ENCODE results near the gene EXOC2.

The EXOC2 gene

DNA sequence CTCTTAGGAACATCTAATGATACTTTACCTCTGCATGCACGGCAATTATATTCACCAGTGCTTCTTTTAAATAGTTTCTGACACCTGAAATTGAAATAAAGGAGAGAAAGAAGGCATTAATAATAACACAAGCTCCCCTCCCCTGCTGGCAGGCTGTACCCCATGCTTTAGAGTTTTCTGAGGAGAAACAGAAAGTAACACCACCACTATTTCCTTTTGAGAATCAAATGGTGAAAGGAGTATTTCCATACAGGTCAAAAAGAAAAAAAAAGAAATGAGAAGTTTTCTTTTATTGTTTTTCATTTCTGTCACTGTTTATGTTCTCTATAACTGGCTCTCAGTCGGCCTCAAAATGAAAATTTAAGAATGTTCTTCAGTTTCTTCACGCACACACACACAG is 193.3 kb downstream of the EXOC2 start:
- TF ChIP-seq TAF1 (IDR thresholded peaks at IDR 0.05; ENCODE audit: low read depth) (no peak), ZBTB7A (IDR thresholded peaks at IDR 0.05; ENCODE audit: low read depth) (no peak)

DNA sequence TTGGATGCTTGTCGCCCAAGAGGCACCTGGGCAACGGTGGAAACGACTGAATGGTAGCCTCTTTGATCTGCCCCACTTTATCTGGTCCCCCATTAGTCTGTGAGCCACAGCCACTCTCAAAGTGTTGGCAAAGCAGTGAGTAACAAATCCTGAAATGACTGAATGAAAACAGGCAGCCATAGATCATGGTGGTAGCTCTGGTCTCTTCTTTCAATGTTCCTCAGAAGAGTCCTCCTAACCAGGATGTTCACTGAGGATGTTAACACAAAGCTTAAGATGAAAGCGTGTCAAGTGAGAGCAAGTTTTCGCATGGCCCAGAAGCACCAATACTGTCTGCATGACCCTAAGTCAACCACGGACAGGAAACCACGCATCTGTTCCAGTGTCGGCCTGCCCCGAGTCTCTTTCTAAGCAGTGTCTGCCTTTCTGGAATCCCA is 194.1 kb downstream of the EXOC2 start:
- TF ChIP-seq EP300 (IDR thresholded peaks at IDR 0.05; ENCODE audit: borderline replicate concordance): no peak

DNA sequence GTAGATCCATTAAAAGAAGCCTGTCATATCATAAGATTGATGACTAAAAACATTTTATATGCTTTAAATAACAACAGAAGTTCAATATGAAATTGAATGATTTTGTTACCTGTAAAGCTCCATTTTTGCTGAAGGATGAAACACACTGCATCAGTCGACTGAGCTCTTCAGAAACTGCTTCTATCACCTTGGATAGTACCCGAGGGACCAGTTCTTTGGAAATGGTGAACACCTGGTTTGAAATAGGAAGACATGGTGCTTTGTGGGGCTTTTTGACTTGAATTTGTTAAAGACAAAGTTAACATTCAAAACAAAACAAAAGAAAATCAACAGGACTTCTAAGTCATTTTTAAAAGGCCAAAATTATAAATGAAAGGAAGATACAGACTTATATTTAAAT is 195.7 kb downstream of the EXOC2 start:
- no peak for TF ChIP-seq TEAD4 (IDR thresholded peaks at IDR 0.05)
- TF ChIP-seq FOXM1 (IDR thresholded peaks at IDR 0.05; ENCODE audit: borderline replicate concordance, low read depth): no peak
- no peak for TF ChIP-seq ZBTB7A (IDR thresholded peaks at IDR 0.05; ENCODE audit: low read depth)
- TF ChIP-seq, protein P1, sequence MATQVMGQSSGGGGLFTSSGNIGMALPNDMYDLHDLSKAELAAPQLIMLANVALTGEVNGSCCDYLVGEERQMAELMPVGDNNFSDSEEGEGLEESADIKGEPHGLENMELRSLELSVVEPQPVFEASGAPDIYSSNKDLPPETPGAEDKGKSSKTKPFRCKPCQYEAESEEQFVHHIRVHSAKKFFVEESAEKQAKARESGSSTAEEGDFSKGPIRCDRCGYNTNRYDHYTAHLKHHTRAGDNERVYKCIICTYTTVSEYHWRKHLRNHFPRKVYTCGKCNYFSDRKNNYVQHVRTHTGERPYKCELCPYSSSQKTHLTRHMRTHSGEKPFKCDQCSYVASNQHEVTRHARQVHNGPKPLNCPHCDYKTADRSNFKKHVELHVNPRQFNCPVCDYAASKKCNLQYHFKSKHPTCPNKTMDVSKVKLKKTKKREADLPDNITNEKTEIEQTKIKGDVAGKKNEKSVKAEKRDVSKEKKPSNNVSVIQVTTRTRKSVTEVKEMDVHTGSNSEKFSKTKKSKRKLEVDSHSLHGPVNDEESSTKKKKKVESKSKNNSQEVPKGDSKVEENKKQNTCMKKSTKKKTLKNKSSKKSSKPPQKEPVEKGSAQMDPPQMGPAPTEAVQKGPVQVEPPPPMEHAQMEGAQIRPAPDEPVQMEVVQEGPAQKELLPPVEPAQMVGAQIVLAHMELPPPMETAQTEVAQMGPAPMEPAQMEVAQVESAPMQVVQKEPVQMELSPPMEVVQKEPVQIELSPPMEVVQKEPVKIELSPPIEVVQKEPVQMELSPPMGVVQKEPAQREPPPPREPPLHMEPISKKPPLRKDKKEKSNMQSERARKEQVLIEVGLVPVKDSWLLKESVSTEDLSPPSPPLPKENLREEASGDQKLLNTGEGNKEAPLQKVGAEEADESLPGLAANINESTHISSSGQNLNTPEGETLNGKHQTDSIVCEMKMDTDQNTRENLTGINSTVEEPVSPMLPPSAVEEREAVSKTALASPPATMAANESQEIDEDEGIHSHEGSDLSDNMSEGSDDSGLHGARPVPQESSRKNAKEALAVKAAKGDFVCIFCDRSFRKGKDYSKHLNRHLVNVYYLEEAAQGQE (IDR thresholded peaks at IDR 0.05; ENCODE audit: low read depth): no peak
- no peak for TF ChIP-seq TCF12 (IDR thresholded peaks at IDR 0.05; ENCODE audit: low read depth)
- no peak for TF ChIP-seq NFIC (IDR thresholded peaks at IDR 0.05)
- no peak for TF ChIP-seq CREB1 (IDR thresholded peaks at IDR 0.05; ENCODE audit: low read depth)
- TF ChIP-seq TAF1 (IDR thresholded peaks at IDR 0.05; ENCODE audit: low read depth): no peak
- TF ChIP-seq, protein P2, sequence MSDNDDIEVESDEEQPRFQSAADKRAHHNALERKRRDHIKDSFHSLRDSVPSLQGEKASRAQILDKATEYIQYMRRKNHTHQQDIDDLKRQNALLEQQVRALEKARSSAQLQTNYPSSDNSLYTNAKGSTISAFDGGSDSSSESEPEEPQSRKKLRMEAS (IDR thresholded peaks at IDR 0.05): no peak
- TF ChIP-seq YY1 (IDR thresholded peaks at IDR 0.05; ENCODE audit: low read depth): no peak
- no peak for TF ChIP-seq RAD21 (IDR thresholded peaks at IDR 0.05; ENCODE audit: low read depth)
- TF ChIP-seq EGR1 (IDR thresholded peaks at IDR 0.05): no peak

DNA sequence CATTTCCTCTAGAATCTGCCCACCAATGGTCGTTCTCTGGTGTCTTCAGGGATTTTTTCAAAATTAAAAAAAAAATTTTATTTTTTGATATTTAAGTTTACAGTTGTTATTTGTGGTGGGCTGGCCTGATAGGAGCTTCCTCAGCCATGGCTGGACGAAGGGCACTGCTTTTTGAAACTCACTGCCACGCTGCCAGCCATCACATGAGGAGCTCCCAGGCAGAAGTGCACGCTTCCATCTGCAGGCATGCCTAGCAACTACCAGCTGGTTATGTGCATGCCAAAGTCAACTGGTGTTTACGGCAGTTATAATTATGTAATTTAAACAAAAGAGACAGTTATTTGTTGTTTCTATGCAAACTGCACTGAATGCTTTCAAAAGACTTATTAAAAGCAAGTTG is 196.3 kb downstream of the EXOC2 start:
- TF ChIP-seq, protein P3, sequence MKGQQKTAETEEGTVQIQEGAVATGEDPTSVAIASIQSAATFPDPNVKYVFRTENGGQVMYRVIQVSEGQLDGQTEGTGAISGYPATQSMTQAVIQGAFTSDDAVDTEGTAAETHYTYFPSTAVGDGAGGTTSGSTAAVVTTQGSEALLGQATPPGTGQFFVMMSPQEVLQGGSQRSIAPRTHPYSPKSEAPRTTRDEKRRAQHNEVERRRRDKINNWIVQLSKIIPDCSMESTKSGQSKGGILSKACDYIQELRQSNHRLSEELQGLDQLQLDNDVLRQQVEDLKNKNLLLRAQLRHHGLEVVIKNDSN (IDR thresholded peaks at IDR 0.05): no peak
- no peak for TF ChIP-seq CEBPB (IDR thresholded peaks at IDR 0.05)
- no peak for TF ChIP-seq TCF12 (IDR thresholded peaks at IDR 0.05; ENCODE audit: low read depth)
- TF ChIP-seq NFIC (IDR thresholded peaks at IDR 0.05): no peak
- no peak for TF ChIP-seq RAD21 (IDR thresholded peaks at IDR 0.05; ENCODE audit: low read depth)
- no peak for TF ChIP-seq TEAD4 (IDR thresholded peaks at IDR 0.05)

DNA sequence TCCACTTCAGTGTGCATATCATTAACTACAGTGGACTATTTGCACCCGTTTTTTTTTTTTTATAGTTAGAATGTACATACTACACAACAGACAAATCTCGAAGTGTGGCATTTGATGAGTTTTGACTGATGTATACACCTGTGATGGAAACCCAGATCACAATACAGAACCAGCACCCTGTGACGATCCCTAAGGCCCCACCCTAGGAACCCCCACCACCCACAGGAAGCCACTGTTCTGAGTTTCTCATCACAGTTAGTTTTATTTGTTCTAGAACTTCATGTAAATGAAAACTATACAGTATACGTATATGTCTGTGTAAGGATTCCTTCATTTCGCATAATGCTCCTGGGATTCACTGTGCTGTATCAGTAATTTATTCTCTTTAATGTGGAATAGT is 198.5 kb downstream of the EXOC2 start:
- TF ChIP-seq, protein P1 (IDR thresholded peaks at IDR 0.05; ENCODE audit: low read depth): no peak
- TF ChIP-seq TCF12 (IDR thresholded peaks at IDR 0.05; ENCODE audit: low read depth) (no peak), YY1 (IDR thresholded peaks at IDR 0.05; ENCODE audit: low read depth) (no peak), CREB1 (IDR thresholded peaks at IDR 0.05; ENCODE audit: low read depth) (no peak), TAF1 (IDR thresholded peaks at IDR 0.05; ENCODE audit: low read depth) (no peak), RAD21 (IDR thresholded peaks at IDR 0.05; ENCODE audit: low read depth) (no peak), FOXM1 (IDR thresholded peaks at IDR 0.05; ENCODE audit: borderline replicate concordance, low read depth) (no peak), TEAD4 (IDR thresholded peaks at IDR 0.05) (no peak), EP300 (IDR thresholded peaks at IDR 0.05; ENCODE audit: borderline replicate concordance) (no peak), CEBPB (IDR thresholded peaks at IDR 0.05) (no peak), NFIC (IDR thresholded peaks at IDR 0.05) (no peak), ZBTB7A (IDR thresholded peaks at IDR 0.05; ENCODE audit: low read depth) (no peak), EGR1 (IDR thresholded peaks at IDR 0.05) (no peak)
- TF ChIP-seq, protein P3 (IDR thresholded peaks at IDR 0.05): no peak
- TF ChIP-seq, protein P2 (IDR thresholded peaks at IDR 0.05): no peak

DNA sequence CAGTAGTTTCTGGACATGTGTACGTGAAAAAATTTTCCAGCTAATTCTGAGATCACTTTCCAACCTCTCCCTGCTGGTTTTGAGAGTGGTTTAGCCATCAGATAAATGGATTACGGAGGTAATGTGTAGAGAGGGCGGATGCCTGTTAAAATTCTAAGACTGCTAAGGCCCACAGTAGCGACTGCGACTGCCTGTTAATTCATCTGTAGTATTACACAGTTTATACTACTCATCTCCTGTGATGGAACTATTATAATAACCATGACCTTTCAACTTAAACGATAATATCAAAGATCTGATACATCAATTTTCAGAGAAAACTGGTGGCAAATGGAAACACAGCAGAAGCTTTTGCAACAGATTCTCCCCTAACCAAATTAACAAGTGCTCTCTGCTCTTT is 199.1 kb downstream of the EXOC2 start:
- no peak for TF ChIP-seq CEBPB (IDR thresholded peaks at IDR 0.05)
- TF ChIP-seq, protein P1 (IDR thresholded peaks at IDR 0.05; ENCODE audit: low read depth): no peak
- TF ChIP-seq FOXM1 (IDR thresholded peaks at IDR 0.05; ENCODE audit: borderline replicate concordance, low read depth): no peak
- no peak for TF ChIP-seq TEAD4 (IDR thresholded peaks at IDR 0.05)
- TF ChIP-seq EGR1 (IDR thresholded peaks at IDR 0.05): no peak
- no peak for TF ChIP-seq NFIC (IDR thresholded peaks at IDR 0.05)
- no peak for TF ChIP-seq ZBTB7A (IDR thresholded peaks at IDR 0.05; ENCODE audit: low read depth)
- TF ChIP-seq YY1 (IDR thresholded peaks at IDR 0.05; ENCODE audit: low read depth): no peak
- TF ChIP-seq, protein P3 (IDR thresholded peaks at IDR 0.05): no peak
